DMS53 treated with DMSO at 0.1 percent for 48 hours (cell line): Measurements from ENCODE around the gene CCDC116.
"Not testable (repeated sequence)": the region's sequence is repeated elsewhere in the genome, so short reads cannot be mapped to it uniquely, and the experiment has no call there.

Experiments used
- DNase-seq: peaks from one replicate; lab custom pipeline; 2025; ENCODE audit not compliant: unreplicated experiment; lab: John Stamatoyannopoulos, UW

The CCDC116 gene

GRCh38 chr22:21629255-21630149 is 3.1 kb upstream of the CCDC116 start, which contains the start of gene YDJC:
TSS of gene YDJC (minus strand) at chr22:21630022. CDS start at chr22:21630014, 8 bp downstream.
- peak; percentile 66 for DNase-seq

- no peak for DNase-seq
Observed at GRCh38 chr22:21631025-21631424, 1.5 kb upstream of the CCDC116 start.

- DNase-seq = no peak
Observed at GRCh38 chr22:21632931-21633330, 371 bp downstream of the CCDC116 start.

GRCh38 chr22:21633481-21633880 is 921 bp downstream of the CCDC116 start:
- DNase-seq = no peak

GRCh38 chr22:21634081-21634480 is 1.5 kb downstream of the CCDC116 start:
- DNase-seq = no peak

- no peak for DNase-seq
Observed at GRCh38 chr22:21634844-21635243, 2.3 kb downstream of the CCDC116 start.

- DNase-seq = no peak
Observed at GRCh38 chr22:21635771-21636510, 3.4 kb downstream of the CCDC116 start.

GRCh38 chr22:21636629-21637218 is 4.2 kb downstream of the CCDC116 start:
- no peak for DNase-seq

- not testable (repeated sequence) for DNase-seq
Observed at GRCh38 chr22:21637450-21637849, 4.9 kb downstream of the CCDC116 start.

- no peak for DNase-seq
Observed at GRCh38 chr22:21639359-21639758, 6.8 kb downstream of the CCDC116 start.

- DNase-seq = no peak
Observed at GRCh38 chr22:21640810-21641209, 8.2 kb downstream of the CCDC116 start.

- peak; percentile 8 for DNase-seq
Observed at GRCh38 chr22:21641417-21641788, 8.8 kb downstream of the CCDC116 start.

GRCh38 chr22:21641789-21642583 is 9.4 kb downstream of the CCDC116 start, which contains the start of gene SDF2L1:
TSS of gene SDF2L1 (plus strand) at chr22:21642302. CDS start at chr22:21642337, 35 bp downstream.
- peak; percentile 68 for DNase-seq

- DNase-seq = no peak
Observed at GRCh38 chr22:21642584-21643448, 10.3 kb downstream of the CCDC116 start.

GRCh38 chr22:21643533-21644357 is 11.2 kb downstream of the CCDC116 start:
- DNase-seq = no peak

- DNase-seq = not testable (repeated sequence)
Observed at GRCh38 chr22:21645513-21645912, 13.0 kb downstream of the CCDC116 start.

GRCh38 chr22:21646608-21647590 is 14.3 kb downstream of the CCDC116 start:
- peak; percentile 15 for DNase-seq

- no peak for DNase-seq
Observed at GRCh38 chr22:21650280-21650679, 17.7 kb downstream of the CCDC116 start.
